HepG2 (cell line): Measurements from ENCODE around the gene S1PR3.

ENCODE experiments used
- FIP1L1 ChIP-seq: fragments of 200-400 bp; formaldehyde crosslinking; IDR thresholded peaks from 2 replicates; pipeline ENCODE4 v1.6.1; 2018; ENCODE audit warnings: low read depth, mild to moderate bottlenecking, low read length, moderate library complexity, borderline replicate concordance; ENCODE audit not compliant: insufficient read depth
- FOXK2 ChIP-seq: fragments of 450-650 bp; IDR thresholded peaks from 2 replicates; pipeline ENCODE4 v1.6.1; 2016
- FOXM1 ChIP-seq: sonication (generic); formaldehyde crosslinking; IDR thresholded peaks from 2 replicates; pipeline ENCODE4 v1.5.0; 2020; ENCODE audit warnings: missing genetic modification reagents
- HNRNPK ChIP-seq: fragments of 200-400 bp; formaldehyde crosslinking; IDR thresholded peaks from 2 replicates; pipeline ENCODE4 v1.6.1; 2018; ENCODE audit warnings: low read length, low read depth, moderate library complexity, mild to moderate bottlenecking; ENCODE audit not compliant: poor library complexity, severe bottlenecking
- RAD21 ChIP-seq: fragments of 450-650 bp; formaldehyde crosslinking; IDR thresholded peaks from 2 replicates; pipeline ENCODE4 v1.5.0; 2020; ENCODE audit warnings: mild to moderate bottlenecking
- SIN3A ChIP-seq: IDR thresholded peaks from 2 replicates; pipeline ENCODE4 v1.6.1; 2011; ENCODE audit warnings: low read depth, mild to moderate bottlenecking, control low read depth, low read length, borderline replicate concordance
- TAF1 ChIP-seq: sonication (generic); formaldehyde crosslinking; IDR thresholded peaks from 2 replicates; pipeline ENCODE4 v1.4.0; 2020; ENCODE audit warnings: missing genetic modification reagents
- YY1 ChIP-seq: IDR thresholded peaks from 2 replicates; pipeline ENCODE4 v1.6.1; 2011; ENCODE audit warnings: low read length, low read depth, moderate library complexity, mild to moderate bottlenecking; ENCODE audit not compliant: insufficient read depth, insufficient replicate concordance
- ZNF350 ChIP-seq: sonication (generic); formaldehyde crosslinking; IDR thresholded peaks from 2 replicates; pipeline ENCODE4 v1.4.0; 2020; ENCODE audit warnings: mild to moderate bottlenecking, low read depth, missing genetic modification reagents, borderline replicate concordance

- no peak for TF ChIP-seq YY1
- no peak for TF ChIP-seq FIP1L1
- TF ChIP-seq HNRNPK: no peak
- TF ChIP-seq RAD21 (CRISPR knock-in tag): no peak
- no peak for TF ChIP-seq TAF1
- no peak for TF ChIP-seq ZNF350 (CRISPR knock-in tag)
- no peak for TF ChIP-seq SIN3A
- no peak for TF ChIP-seq FOXM1 (CRISPR knock-in tag)
- no peak for TF ChIP-seq FOXK2
These were observed 16.0 kb downstream of the S1PR3 start for GRCh38 chr9:89006996-89007967.
